Stimulated activated CD8-positive, alpha-beta memory T cell treated with anti-CD3 and anti-CD28 coated beads, Interleukin-7, amount 100 ng/mL, for 48 hours (primary cell): ENCODE data around the gene TMA7.
"Not testable (repeated sequence)": the region's sequence is repeated elsewhere in the genome, so short reads cannot be mapped to it uniquely, and the experiment has no call there.

Experiments
- DNase-seq, 2 donors: peaks; one replicate each; pipeline ENCODE4 v3.0.0-alpha.2; 2020; ENCODE audit warnings: low read depth in 1 of 2; ENCODE audit errors: extremely low read depth in 1 of 2

TMA7 gene

DNA sequence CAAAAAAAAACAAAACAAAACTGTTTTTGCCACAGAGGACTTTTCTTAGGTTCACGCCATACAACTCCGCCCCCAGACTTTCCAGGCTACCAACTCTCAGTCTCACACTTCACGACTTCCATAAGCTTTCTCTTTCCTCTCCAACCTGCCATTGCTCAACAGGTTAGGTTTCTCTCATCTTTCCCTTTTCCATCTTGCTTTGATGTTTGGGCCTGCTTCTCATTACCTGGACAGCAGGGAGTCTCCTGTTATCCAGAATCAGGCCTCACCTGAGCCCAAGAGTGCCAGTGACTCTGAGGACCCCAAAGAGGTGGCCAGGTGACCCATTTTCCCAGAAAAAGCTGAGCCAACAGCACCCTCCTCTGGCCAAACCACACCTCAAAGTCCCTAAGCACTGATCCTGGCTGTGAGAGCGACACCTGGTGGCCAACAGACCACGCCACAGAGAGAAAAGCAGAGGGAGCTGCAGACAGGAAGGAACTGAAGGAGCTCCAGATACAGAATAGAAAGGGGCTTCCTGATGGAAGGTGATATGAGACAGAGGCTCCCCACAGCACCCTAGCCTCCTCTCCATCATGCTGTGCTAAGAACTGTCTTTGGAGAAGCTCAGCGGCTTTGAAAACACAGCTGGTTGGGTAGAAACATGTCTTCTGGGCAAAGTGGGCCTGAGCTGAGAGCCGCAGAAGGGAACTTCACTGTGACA lies 4.1 kb upstream of the TMA7 start:
- peak; percentile 60 to 68 for DNase-seq

DNA sequence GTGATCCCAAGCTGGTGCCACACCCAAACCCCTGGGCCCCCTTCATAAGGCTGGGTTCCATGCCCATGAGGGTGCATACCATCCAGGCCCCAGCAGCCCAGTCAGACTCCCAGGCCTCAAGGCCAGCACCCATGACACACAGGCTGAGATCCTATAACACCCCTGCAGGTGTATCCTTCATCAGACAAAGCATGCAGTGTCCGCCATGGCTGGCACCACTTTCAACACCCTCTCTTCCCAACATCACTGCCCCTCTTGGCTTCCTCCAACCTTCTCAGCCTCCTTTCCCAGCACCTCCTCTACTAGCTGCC lies 3.6 kb upstream of the TMA7 start:
- no peak for DNase-seq

DNA sequence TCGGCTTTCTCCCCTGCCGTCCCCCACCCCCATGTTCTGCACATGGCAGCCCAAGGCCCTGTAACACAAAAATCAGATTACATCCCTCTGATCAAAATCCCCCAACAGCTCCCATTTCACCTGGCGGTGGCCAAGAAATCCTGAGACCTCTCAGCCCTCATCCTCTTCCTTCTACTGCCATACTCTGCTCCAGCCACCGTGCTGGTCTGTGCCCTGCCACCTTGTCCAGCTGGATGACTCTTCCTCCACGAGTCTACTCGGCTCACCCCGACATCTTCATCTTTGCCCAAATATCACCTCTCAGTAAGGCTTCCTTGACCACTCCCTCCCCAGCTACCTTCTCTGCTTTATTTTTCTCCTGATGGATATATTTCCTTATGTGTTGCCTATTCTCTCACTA lies 3.2 kb upstream of the TMA7 start:
- no peak for DNase-seq

DNA sequence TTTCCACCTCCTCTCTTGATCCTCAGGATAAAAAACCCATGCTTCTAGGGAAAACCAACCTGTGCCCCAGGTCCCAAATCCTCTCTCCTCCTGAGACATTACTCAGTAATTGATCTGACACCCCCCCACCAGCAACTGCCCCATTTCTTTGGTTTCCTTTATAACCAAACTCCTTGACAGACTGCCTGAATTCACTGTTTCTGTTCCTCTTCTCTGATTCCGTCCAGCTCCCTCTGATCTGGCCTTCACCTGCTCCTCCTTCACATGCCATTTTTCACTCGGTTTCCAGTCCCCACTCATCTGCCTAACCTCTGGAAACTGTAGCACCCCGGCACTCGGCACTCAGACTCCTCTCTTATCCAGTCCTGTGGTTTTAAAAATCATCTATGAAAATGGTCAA lies 2.2 kb upstream of the TMA7 start:
- no peak for DNase-seq

DNA sequence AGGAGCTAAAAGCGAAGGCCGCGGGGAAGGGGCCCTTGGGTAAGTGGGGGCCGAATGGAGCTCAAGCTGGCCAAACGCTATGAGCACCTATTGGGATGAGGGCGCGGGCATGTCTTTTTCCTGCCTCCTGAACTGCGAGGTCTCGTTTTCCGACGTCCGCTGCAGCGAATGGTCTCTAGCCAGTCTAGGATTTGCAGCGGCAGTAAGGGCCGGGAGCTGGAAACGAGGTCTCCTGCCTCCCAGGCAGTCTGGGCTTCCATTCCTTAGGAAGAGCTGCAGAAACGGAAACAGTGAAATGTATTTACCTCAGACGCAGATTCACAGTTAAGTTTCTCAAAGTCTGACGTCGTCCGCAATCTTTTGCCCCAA lies 517 bp downstream of the TMA7 start:
- DNase-seq: no peak

DNA sequence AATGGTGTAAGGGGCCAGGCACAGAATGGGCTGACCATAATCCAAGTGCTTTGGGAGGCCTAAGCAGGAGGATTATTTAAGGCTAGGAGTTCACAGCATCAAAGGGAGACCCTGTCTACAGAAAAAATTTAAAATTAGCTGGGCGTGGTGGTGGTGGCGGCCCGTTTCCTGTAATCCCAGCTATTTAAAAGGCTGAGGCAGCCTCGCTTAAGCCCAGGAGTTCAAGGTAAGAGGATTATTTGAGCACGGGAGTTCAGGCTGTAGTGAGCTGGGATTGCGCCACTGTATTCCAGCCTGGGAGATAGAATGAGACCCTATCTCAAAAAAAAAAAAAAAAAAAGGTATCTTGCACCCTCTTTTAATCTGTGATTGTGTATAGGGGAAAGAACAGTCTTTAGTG lies 1.9 kb downstream of the TMA7 start:
- no peak for DNase-seq

DNA sequence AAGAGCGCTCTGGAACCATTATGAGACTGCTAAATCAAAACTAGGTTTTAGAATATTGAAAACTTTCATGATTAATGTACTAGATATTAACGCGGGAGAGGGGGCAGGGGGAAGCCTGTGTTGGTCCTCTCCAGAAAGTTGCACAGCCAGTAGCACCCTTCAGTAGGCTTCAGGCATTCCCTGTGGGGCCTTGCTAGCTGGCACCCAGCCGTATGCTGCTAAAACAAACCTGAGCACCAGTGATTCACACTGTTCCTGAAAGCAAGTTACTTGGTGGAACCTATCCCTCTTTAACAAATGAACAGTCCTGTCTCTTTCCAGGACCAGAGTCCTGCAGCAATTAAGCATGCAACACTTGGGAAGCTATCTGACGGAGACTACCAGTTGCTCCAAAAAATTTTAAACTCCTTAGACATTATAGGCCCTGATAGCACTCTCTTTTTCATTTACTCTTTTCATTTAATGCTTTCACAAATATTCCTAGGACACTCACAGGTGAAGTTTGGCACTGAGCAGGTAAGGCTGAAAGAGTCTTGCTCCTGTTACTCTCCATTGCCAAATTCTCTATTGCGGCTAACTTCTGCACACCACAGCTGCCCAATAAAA lies 5.3 kb downstream of the TMA7 start:
- DNase-seq: no peak

DNA sequence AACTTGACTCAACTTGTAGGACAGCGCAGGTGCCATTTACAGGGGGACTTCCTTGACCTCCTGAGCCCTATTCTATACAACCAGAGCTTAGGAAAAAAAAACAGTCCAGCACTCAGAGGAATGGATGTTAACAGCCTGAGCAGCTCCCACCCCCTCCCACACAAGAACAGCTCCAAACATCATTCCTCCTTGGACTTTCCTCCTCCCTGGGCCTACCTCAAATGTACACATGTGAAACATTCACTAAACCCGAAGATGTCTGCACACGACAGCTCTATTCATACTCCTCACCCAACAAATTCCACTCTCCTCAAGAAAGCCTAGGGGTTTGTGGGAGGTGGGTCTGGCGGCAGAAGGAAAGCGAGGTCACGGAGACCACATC lies 6.0 kb downstream of the TMA7 start:
- no peak for DNase-seq

DNA sequence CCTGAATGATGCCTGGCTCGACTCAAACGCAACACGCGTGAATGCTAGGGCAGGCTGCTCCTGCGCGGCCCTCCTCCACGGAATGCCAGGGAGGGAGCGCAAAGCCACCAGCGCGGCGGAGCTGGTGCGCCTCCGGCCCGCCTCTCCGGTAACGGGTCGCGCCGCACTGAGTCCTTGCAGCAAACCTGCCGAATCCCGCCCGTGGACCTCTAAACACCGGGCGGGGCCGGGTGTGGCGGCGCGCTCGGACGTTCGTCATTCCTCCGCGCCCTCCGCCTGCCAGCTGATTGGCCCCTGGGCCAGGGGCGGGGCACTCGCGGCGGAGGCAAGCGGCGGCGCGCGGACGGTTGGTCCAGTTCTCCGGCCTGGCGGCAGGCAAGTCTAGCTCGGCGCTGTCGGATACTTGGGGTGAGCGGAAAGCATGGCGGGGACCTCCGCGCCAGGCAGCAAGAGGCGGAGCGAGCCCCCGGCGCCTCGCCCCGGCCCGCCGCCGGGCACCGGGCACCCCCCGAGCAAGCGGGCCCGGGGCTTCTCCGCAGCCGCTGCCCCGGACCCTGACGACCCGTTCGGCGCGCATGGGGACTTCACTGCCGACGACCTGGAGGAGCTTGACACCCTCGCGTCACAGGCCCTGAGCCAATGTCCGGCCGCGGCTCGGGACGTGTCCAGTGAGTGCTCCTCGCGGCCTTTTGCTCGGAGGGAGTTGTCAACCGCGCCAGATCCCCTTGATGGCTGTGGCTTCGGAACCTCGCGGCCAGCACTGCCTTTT lies 6.6 kb downstream of the TMA7 start, which contains the start of gene ATRIP:
Gene ATRIP, plus strand, starts transcription at position 313 of the 769 bp plus-strand sequence. Its CDS starts 109 bp downstream, at position 422.
- DNase-seq: peak; percentile 80 to 82

DNA sequence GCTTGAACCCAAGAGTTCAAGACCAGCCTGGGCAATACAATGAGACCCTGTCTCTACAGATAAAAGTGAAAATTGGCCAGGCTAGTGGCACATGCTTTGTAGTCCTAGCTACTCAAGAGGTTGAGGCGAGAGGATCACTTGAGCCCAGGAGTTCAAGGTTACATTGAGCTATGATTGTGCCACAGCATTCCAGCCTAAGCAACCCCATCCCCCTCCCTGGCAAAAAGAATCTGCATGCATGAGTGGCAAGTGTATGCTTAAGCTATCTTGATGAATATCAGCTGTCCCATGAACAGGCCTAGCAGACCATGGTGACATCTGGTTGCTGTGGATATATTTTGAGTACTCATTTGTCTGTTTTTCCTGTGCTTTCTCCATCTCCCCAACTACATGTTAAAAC lies 11.2 kb downstream of the TMA7 start:
- DNase-seq: no peak

DNA sequence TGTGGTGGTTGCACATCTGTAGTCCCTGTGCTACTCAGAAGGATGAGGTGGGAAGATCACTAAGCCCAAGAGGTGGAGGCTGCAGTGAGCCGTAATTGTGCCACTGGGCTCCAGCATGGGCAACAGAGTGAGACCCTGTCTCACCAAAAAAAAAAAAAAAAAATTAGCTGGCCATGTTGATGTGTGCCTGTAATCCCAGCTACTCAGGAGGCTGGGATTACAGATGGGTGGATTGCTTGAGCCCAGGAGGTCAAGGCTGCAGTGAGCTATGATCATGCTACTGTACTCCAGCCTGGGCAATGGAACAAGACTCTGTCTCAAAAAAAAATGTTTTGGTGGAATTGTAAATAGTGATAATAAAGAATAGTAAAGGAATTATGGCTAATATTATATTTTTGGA lies 16.4 kb downstream of the TMA7 start:
- no peak for DNase-seq

DNA sequence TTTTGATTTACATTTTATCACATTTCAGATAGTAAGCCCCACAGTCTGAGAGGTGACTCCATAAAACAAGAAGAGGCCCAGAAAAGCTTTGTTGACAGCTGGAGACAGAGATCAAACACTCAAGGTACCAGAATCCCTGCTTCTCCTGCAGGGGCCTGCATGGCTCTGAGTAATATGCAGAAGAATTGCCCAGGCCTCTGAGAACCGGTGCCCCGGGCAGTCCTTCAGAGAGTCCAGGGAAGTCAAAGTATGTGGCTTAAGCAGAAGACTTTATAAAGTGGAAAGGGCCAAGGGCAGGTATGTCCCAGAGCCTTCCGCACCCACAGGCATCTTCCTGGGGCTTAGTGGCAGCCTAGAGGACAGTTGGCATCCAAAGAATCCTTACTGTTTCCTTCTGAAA lies 19.3 kb downstream of the TMA7 start:
- no peak for DNase-seq

DNA sequence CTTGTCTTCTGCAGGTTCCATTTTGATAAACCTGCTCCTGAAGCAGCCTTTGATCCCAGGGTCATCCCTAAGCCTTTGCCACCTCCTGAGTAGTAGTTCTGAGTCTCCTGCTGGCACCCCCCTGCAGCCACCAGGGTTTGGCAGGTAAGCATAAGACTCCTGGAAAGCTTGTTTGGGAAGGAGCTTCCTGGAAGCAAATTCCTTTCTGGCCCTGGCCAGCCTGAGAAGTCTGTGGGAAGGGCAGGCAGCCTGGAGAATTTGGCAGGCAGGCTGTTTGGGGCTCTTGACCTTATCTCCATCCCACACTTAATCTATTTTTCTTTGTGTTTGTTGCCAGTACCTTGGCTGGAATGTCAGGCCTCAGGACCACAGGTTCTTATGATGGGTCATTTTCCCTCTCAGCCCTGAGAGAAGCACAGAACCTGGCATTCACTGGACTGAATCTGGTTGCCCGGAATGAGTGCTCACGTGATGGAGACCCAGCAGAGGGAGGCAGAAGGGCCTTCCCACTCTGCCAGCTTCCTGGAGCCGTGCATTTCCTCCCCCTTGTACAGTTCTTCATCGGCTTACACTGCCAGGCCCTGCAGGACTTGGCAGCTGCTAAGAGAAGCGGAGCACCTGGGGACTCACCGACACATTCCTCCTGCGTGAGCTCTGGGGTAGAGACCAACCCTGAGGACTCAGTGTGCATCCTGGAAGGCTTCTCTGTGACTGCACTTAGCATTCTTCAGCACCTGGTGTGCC lies 19.9 kb downstream of the TMA7 start:
- no peak for DNase-seq

DNA sequence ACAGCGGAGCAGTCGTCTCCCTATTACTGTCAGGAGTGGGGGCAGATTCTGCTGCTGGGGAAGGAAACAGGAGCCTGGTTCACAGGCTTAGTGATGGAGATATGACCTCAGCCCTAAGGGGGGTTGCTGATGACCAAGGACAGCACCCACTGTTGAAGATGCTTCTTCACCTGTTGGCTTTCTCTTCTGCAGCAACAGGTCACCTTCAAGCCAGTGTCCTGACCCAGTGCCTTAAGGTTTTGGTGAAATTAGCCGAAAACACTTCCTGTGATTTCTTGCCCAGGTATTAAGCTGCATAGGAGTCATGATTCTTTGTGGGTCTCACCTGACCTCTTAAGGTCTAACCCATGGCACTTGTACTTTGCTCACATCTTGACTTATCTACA lies 20.5 kb downstream of the TMA7 start:
- DNase-seq: no peak

DNA sequence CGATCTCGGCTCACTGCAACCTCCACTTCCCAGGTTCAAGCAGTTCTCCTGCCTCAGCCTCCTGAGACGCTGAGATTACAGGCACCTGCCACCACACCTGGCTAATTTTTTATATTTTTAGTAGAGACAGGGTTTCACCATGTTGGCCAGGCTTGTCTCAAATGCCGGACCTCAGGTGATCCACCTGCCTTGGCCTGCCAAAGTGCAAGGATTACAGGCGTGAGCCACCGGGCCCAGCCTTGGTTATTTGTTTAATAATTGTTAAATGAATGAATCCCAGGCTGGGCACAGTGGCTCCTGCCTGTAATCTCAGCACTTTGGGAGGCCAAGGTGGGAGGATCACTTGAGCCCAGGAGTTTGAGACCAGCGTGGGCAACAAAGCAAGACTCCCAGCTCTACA lies 21.7 kb downstream of the TMA7 start:
- DNase-seq: not testable (repeated sequence)

DNA sequence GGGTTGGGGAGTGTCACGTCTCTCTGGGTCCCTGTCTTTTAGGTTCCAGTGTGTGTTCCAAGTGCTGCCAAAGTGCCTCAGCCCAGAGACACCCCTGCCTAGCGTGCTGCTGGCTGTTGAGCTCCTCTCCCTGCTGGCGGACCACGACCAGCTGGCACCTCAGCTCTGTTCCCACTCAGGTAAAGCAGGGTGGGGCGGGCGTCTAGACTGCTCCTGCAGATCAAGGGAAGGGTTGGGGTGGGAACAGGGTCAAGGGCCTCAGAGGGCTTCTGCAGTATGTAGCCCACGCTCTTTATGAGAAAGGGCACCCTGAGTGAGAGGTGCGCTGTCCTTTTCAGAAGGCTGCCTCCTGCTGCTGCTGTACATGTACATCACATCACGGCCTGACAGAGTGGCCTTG lies 23.6 kb downstream of the TMA7 start:
- no peak for DNase-seq

DNA sequence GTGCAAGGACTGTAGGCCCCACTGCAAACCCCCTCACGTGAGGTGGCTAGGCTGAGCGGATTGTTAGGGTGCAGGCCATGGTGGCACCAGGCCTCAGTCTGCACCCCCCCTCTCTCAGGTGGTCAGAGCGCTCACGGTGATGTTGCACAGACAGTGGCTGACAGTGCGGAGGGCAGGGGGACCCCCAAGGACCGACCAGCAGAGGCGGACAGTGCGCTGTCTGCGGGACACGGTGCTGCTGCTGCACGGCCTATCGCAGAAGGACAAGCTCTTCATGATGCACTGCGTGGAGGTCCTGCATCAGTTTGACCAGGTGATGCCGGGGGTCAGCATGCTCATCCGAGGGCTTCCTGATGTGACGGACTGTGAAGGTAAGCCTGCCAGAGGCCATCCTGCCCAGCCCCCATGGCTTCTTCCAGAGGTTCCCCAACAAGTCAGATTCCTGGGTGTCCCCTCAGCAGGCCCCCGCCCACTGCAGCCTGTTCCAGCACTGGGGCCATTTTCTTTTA lies 24.7 kb downstream of the TMA7 start:
- no peak for DNase-seq

DNA sequence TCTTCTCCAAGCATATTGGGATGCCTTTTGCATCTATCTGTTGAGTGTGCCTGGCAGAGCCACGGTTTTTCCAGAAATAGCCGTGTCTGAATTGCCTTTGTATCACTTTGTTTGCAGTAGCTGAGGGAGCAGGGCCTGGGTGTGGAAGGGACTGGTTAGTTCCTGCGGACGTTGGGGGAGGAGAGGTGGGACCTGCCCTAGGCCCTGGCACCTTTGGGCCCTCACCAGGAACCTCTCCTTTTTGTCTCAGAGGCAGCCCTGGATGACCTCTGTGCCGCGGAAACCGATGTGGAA lies 25.1 kb downstream of the TMA7 start:
- no peak for DNase-seq

DNA sequence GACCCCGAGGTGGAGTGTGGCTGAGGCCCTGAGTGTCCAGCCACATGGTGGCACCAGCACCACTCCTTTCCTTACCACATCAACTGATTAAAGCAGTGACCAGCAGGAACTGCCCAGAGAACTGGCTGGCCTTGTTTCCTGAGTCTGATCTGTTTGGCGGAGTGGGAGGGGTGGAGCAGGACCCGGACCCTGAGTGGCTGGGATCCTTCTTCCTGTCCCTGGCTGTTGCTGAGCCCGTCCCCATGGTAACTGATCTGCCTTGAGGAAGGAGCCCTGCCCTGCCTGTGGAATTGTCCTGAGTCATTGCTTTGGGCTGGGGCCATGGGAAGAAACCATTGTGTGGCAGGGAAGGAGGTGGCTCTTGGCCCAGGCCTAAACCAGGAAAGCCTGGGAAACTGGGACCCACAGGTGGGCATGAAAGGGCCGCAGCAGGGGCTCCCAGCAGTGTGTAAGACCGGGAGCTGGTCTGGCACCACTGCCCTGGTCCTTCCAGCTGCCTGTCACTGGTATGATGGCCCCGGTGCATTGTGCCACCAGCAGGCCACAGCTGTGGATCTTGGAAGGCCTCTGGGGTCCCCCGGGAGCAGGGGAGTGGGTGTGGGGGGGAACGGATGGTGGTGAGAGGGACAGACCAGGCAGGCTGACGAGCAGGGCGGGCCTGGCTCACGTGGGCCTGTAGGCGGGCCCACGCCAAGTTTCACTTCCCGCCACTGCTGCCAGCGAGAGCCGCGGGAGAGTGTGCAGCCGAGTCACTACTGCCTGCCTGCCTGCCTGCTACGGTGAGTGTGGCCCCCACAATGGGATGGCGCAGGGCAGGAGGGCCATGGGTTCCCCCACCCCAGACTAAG lies 25.7 kb downstream of the TMA7 start:
- peak; percentile 69 to 74 for DNase-seq

DNA sequence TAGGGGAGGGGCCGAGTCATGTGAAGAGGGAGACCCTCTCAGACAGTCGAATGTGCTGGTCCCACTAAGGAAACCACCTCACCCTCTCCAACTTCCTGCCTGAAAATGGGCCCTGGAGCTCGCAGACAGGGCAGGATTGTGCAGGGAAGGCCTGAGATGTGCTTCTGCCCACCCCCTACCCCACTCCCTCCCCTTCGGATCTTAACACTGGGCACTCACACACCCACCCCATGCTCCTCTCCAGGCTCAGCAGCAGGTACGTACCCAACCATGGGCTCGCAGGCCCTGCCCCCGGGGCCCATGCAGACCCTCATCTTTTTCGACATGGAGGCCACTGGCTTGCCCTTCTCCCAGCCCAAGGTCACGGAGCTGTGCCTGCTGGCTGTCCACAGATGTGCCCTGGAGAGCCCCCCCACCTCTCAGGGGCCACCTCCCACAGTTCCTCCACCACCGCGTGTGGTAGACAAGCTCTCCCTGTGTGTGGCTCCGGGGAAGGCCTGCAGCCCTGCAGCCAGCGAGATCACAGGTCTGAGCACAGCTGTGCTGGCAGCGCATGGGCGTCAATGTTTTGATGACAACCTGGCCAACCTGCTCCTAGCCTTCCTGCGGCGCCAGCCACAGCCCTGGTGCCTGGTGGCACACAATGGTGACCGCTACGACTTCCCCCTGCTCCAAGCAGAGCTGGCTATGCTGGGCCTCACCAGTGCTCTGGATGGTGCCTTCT lies 26.5 kb downstream of the TMA7 start:
- DNase-seq: no peak
